Prostate gland (tissue), 2 donors: Measurements from ENCODE around the gene FNDC3B.

Source experiments
- CTCF ChIP-seq, 4 experiments: fragments of 200-600 bp in 2 of 4; fragments of 450-650 bp in 2 of 4; sonication (generic) in 2 of 4; IDR thresholded peaks; 1 replicate in 3 of 4; 2 replicates in 1 of 4; pipeline ENCODE4 v1.5.1; 2016 to 2019; ENCODE audit warnings: antibody characterized with exemption in 4 of 4, mild to moderate bottlenecking in 2 of 4, moderate library complexity in 2 of 4
- POLR2A ChIP-seq: fragments of 450-650 bp; IDR thresholded peaks from one replicate; pipeline ENCODE4 v1.6.1; 2016; ENCODE audit warnings: antibody characterized with exemption, mild to moderate bottlenecking
- POLR2AphosphoS5 ChIP-seq: sonication (generic); formaldehyde crosslinking; IDR thresholded peaks from one replicate; pipeline ENCODE4 v1.6.1; 2017; ENCODE audit warnings: antibody characterized with exemption

GRCh38 chr3:172444821-172445220, 405.4 kb downstream of the FNDC3B start:
- TF ChIP-seq CTCF (IDR thresholded peaks at IDR 0.05): no peak
- no peak for TF ChIP-seq POLR2AphosphoS5
- no peak for TF ChIP-seq POLR2A
